Fibroblast of mammary gland (primary cell): Measurements from ENCODE around the gene PFDN5.
A peak's percentile ranks its signal among the peaks of the same experiment; 100 is the strongest.

Experiments used
- DNase-seq: peaks from one replicate; pipeline ENCODE4 v3.0.0-alpha.2; 2010; ENCODE audit warnings: low read depth
- H3K4me3 ChIP-seq: 2 replicates; pipeline ENCODE4 v1.5.1; 2011; ENCODE audit warnings: low read depth, mild to moderate bottlenecking, low read length, moderate library complexity; ENCODE audit not compliant: control insufficient read depth
- TF ChIP-seq, protein P1 (sequence below): conservative IDR thresholded peaks from 2 replicates; pipeline ENCODE4 v1.5.1; 2011; ENCODE audit warnings: low read depth, low read length, inconsistent platforms; ENCODE audit not compliant: control insufficient read depth, insufficient read depth

Gene PFDN5

DNA sequence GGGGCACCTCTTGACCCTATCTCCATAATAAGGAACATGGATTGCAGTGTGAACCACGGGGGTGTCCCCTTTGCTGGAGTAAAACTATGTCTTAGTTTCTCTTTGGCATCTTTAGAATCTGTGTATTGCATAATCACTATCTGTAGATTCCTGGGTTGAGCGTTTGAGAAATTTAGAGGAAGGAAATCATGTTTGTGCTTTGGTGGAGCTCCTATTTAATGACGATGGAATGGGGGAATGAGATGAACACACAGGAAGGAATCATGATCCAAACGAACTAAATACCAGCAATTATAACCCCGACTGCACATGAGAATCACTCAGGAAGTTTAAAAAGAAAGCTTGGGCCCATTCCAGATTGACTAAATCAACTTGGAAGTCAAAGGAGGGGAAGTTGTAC is 2.8 kb downstream of the PFDN5 start:
- peak; percentile 92 for DNase-seq
- H3K4me3 ChIP-seq, result no peak overlapping the region
- TF ChIP-seq, protein P1, sequence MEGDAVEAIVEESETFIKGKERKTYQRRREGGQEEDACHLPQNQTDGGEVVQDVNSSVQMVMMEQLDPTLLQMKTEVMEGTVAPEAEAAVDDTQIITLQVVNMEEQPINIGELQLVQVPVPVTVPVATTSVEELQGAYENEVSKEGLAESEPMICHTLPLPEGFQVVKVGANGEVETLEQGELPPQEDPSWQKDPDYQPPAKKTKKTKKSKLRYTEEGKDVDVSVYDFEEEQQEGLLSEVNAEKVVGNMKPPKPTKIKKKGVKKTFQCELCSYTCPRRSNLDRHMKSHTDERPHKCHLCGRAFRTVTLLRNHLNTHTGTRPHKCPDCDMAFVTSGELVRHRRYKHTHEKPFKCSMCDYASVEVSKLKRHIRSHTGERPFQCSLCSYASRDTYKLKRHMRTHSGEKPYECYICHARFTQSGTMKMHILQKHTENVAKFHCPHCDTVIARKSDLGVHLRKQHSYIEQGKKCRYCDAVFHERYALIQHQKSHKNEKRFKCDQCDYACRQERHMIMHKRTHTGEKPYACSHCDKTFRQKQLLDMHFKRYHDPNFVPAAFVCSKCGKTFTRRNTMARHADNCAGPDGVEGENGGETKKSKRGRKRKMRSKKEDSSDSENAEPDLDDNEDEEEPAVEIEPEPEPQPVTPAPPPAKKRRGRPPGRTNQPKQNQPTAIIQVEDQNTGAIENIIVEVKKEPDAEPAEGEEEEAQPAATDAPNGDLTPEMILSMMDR, result no peak

DNA sequence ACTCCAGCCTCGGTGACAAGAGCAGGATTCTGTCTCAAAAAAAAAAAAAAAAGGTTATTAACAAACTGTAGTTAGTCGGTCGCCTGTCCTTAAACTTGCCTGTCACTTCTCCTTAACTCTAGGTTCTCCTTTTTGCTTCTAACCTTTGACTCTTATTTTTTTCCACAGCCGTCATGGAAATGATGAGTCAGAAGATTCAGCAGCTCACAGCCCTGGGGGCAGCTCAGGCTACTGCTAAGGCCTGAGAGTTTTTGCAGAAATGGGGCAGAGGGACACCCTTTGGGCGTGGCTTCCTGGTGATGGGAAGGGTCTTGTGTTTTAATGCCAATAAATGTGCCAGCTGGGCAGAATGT is 3.7 kb downstream of the PFDN5 start:
- DNase-seq, result peak; percentile 91
- TF ChIP-seq, protein P1, result no peak
- peak overlapping the region; percentile 75 for H3K4me3 ChIP-seq

DNA sequence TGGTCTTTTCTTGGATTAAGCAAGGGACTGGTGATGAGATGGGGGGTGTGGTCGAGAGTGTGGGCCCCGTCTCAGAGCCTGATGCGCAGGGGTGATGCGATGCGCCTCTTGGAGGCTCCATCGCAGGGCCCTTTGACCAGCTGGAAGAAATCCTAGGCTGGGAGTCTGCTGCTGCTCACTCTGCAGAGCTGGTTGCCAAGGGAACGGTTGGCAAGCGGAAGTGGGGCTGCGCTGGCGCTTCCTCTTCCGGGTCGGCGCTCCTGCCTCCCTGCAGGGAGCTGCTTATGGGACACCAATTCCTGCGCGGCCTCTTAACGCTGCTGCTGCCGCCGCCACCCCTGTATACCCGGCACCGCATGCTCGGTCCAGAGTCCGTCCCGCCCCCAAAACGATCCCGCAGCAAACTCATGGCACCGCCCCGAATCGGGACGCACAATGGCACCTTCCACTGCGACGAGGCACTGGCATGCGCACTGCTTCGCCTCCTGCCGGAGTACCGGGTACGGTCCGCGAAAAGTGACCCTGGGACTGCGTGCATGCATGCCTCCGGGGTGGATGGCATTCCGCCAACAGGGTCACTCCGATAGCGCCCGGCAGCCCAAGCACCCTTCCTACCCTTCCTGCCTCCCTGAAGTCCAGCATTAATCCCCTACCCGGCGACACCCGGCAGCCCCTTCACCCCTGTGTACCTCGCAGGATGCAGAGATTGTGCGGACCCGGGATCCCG is 4.3 kb downstream of the PFDN5 start, which contains the start of gene MYG1:
Gene MYG1 (plus strand): TSS at position 242 of the 727 bp plus-strand sequence. CDS start 43 bp downstream, at position 285.
- TF ChIP-seq, protein P1, result peak; percentile 12
- peak; percentile 85 for DNase-seq

DNA sequence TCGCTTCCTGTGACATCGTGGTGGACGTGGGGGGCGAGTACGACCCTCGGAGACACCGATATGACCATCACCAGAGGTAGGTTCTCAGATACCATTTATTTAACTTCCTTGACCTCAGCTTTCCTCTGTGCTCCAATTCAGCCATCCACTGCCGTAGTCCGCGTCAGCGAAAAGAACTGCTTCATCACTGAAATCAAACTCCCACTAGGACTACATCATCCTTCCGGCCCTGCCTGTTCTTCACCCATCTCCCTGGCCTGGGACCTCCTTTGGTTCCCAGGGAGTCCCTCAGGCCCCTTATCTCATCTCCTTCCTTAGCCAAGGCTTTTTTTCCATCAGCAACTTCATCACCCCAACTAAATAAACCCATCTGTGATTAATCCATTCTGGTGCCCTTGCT is 4.8 kb downstream of the PFDN5 start:
- peak overlapping the region; percentile 75 for H3K4me3 ChIP-seq
- TF ChIP-seq, protein P1, result no peak
- DNase-seq, result peak; percentile 72

More for the DNA sequence above, 4.3 kb downstream of the PFDN5 start, which contains the start of gene MYG1:
- peak within 1 kb of the TSS; percentile 75 for H3K4me3 ChIP-seq

DNA sequence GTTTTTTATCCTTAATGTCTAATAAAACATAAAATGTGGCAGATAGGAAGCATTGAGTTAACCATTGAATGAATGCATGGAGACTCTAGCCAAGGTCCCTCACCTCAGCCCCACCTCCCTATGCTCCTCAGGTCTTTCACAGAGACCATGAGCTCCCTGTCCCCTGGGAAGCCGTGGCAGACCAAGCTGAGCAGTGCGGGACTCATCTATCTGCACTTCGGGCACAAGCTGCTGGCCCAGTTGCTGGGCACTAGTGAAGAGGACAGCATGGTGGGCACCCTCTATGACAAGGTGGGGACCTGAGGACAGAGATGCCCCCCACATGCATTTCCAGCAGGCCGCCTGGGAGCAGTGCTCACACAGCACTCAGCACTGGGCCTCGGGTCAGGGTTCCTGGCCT is 7.6 kb downstream of the PFDN5 start:
- no peak for DNase-seq
- TF ChIP-seq, protein P1, result no peak

DNA sequence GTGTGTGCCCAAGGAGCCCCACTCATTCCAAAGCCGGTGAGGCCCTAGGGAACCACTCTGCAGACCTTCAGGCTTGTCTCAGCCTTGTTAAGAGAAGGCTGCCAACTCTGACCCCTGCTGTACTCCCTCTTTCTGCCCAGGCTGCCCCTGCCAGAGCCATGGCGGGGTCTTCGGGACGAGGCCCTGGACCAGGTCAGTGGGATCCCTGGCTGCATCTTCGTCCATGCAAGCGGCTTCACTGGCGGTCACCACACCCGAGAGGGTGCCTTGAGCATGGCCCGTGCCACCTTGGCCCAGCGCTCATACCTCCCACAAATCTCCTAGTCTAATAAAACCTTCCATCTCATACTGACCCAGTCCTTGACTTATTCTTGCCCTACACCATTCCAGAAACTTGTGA is 11.5 kb downstream of the PFDN5 start:
- DNase-seq, result no peak
- TF ChIP-seq, protein P1, result no peak
- no peak overlapping the region for H3K4me3 ChIP-seq

More for the DNA sequence above, 7.6 kb downstream of the PFDN5 start:
- no peak overlapping the region for H3K4me3 ChIP-seq

DNA sequence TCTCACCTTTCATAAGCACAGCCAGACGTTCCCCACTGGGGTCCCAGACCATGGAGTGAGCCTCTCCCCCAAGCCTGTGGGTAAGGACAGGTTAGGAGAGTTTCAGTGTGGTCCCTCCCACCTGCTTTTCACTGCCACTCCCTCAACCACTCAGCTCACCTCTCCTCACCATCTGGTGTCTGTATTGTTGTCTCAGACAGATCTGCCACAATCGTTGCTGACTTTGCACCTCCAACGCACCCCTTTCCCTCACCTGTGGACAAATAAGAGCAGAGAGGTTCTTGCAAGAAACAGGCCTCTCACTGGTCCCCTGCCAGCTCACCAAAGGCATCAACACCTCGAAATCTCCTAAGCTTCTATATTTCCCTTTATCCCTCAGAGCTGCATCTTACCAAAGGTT is 12.9 kb downstream of the PFDN5 start:
- TF ChIP-seq, protein P1, result no peak
- no peak for DNase-seq

More for the DNA sequence above, 12.9 kb downstream of the PFDN5 start:
- no peak overlapping the region for H3K4me3 ChIP-seq
